Measurements from ENCODE around the gene EMC9.

DNA sequence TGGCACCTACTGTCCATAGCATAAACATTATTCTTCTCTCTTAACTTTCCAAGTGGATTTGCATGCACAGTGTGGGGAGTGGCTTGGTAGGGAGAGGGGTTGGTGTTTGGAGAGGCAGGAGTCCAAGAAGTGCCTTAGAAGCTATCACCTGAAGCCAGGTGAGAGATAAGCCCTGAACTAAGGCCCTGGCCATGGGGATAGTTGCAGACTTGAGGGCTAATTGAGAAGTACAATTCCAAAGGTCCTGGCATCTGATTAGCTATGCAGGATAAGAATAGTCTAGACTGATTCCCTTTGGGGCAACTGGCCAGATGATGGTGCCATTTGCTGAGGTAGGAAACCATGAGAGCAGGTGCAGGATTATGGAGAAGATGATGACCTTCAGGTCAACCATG lies 49.3 kb downstream of the EMC9 start:
- TF ChIP-seq ZFX (IDR thresholded peaks at IDR 0.05): no peak
- TF ChIP-seq FOSL1 (IDR thresholded peaks at IDR 0.05; ENCODE audit: low read depth): no peak
- no peak for TF ChIP-seq POLR2AphosphoS5 (IDR thresholded peaks at IDR 0.05; ENCODE audit: low read depth, low read length)
- no peak for TF ChIP-seq MAX (IDR thresholded peaks at IDR 0.05)
- no peak for TF ChIP-seq SIN3A (IDR thresholded peaks at IDR 0.05; ENCODE audit: low read depth)
- TF ChIP-seq EZH2 (IDR thresholded peaks at IDR 0.05): no peak
- TF ChIP-seq RAD21 (IDR thresholded peaks at IDR 0.05; ENCODE audit: low read depth): no peak
- TF ChIP-seq CBX3 (IDR thresholded peaks at IDR 0.05; ENCODE audit: low read depth): no peak
- TF ChIP-seq, protein P1, sequence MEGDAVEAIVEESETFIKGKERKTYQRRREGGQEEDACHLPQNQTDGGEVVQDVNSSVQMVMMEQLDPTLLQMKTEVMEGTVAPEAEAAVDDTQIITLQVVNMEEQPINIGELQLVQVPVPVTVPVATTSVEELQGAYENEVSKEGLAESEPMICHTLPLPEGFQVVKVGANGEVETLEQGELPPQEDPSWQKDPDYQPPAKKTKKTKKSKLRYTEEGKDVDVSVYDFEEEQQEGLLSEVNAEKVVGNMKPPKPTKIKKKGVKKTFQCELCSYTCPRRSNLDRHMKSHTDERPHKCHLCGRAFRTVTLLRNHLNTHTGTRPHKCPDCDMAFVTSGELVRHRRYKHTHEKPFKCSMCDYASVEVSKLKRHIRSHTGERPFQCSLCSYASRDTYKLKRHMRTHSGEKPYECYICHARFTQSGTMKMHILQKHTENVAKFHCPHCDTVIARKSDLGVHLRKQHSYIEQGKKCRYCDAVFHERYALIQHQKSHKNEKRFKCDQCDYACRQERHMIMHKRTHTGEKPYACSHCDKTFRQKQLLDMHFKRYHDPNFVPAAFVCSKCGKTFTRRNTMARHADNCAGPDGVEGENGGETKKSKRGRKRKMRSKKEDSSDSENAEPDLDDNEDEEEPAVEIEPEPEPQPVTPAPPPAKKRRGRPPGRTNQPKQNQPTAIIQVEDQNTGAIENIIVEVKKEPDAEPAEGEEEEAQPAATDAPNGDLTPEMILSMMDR (IDR thresholded peaks at IDR 0.05 in 2 of 3, conservative IDR thresholded peaks at IDR 0.05 in 1 of 3; ENCODE audit: borderline replicate concordance in 1 of 3, insufficient read depth in 1 of 3, low read depth in 2 of 3, low read length in 2 of 3): no peak
- no peak for TF ChIP-seq POLR2A (IDR thresholded peaks at IDR 0.05; ENCODE audit: borderline replicate concordance, extremely low read depth, insufficient read depth, insufficient read length)
- TF ChIP-seq, protein P2, sequence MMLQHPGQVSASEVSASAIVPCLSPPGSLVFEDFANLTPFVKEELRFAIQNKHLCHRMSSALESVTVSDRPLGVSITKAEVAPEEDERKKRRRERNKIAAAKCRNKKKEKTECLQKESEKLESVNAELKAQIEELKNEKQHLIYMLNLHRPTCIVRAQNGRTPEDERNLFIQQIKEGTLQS (IDR thresholded peaks at IDR 0.05): no peak
- TF ChIP-seq JUND (IDR thresholded peaks at IDR 0.05): no peak
